ENCODE data around the gene FBN1. TPM values are rescaled to one million over a fixed set of nuclear protein-coding genes. Genes with fewer than 3 reads are reported as not detected.

The FBN1 gene
- total and polyA plus RNA-seq, 10 of the 15 experiments (the other 5 are each of a cell fraction or from before 2014, with no cell fraction given) = 2.2 to 15.3 (median 7.0) TPM

DNA sequence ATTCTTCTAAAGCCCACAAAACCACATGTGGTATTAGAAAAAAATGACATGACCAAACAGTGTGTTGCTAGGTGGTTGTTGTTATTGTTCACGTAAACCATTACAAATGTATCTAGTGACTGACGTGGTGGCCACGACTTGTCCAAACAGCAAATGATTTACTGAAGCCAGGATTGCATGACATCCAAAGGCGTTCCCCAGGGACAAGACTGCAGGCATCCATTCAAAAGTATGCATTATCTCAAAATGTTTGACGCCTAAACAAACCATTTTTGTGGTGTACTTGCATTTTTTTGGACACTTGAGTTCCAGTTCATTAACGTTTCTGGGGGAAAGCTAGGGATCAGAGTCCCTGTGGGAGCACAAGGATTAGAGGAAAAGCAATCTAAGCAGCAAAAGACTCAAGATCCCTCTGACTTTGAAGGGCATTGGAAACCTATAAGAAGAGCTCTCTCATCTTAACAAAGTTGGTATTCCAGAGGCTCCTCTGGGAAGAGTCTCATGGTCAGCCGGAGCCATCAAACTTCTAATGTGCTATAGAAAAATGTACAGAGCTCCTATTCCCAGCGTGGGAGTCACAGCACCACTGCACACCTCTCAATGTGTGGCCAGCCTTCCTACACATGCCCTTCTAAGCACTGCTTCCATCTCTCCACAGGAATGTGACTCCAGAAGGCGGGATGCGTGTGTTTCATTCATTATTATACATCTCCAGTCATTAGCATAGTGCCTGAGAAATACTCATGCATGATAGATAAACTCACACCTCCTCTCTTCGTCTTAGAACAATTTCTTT lies 62.9 kb downstream of the FBN1 start:
- ChIA-PET SMC1A (ENCODE audit: uncharacterized antibody, unreplicated experiment) (no interaction called here), POLR2A (no interaction called here), CTCF (interaction anchor here (1.1 kb wide), 1 partner anchor 10 kb away, joined by 3 read pairs; no protein-coding TSS in a partner anchor), RAD21 (ENCODE audit: unreplicated experiment) (no interaction called here)
- Histone ChIP-seq H3K79me2 (ENCODE audit: control insufficient read depth, insufficient read depth, low read length) (no peaks in the 10 kb centered on the region), H4K20me1 (ENCODE audit: control insufficient read depth, insufficient read depth) (no peaks in the 10 kb centered on the region), H3K4me3 (no peak overlapping the region), H3K4me1 (ENCODE audit: control insufficient read depth, insufficient read depth, low read length) (no peaks in the 10 kb centered on the region), H3K4me2 (ENCODE audit: control insufficient read depth, insufficient read depth) (no peak overlapping the region), H2AFZ (ENCODE audit: control insufficient read depth, low read depth, low read length) (no peak overlapping the region), H3K27me3 (replicated peaks in 1 of 2; ENCODE audit: control insufficient read depth in 2 of 2, insufficient read depth in 2 of 2, low read length in 1 of 2) (no peaks in the 10 kb centered on the region), H3K27ac (ENCODE audit: control insufficient read depth, insufficient read depth) (no peak overlapping the region), H3K9me3 (replicated peaks; ENCODE audit: control insufficient read depth, insufficient read depth, low read length) (no peaks in the 10 kb centered on the region), H3K36me3 (ENCODE audit: control insufficient read depth in 2 of 2, insufficient read depth in 2 of 2, low read length in 1 of 2) (no peaks in the 10 kb centered on the region), H3K9ac (ENCODE audit: control insufficient read depth, insufficient read depth, low read length) (no peak overlapping the region)
- TF ChIP-seq, protein P1, sequence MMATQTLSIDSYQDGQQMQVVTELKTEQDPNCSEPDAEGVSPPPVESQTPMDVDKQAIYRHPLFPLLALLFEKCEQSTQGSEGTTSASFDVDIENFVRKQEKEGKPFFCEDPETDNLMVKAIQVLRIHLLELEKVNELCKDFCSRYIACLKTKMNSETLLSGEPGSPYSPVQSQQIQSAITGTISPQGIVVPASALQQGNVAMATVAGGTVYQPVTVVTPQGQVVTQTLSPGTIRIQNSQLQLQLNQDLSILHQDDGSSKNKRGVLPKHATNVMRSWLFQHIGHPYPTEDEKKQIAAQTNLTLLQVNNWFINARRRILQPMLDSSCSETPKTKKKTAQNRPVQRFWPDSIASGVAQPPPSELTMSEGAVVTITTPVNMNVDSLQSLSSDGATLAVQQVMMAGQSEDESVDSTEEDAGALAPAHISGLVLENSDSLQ (IDR thresholded peaks at IDR 0.05) = peak; percentile 39; the same call in 1 of the 2 replicates
- TF ChIP-seq ATF7 (IDR thresholded peaks at IDR 0.05; ENCODE audit: low read depth) (peak; percentile 24; the same call in 1 of the 2 replicates), IKZF2 (IDR thresholded peaks at IDR 0.05) (peak in 1 of 2 experiments; percentile 16; a peak in 1 of 4 replicates), MEF2B (IDR thresholded peaks at IDR 0.05; ENCODE audit: partially characterized antibody, poor library complexity, severe bottlenecking) (peak; percentile 38), PAX8 (IDR thresholded peaks at IDR 0.05) (no peak)
- intact Hi-C loops (cut with micrococcal nuclease; ENCODE audit: unreplicated experiment) = no loop called here
- FAIRE-seq = no peak
- ATAC-seq = peak; percentile 40; the same call in 1 of the 3 replicates
- DNase-seq (ENCODE audit: low read depth, low spot score) = no peak
- no TSS peak for BruUV-seq (replicated peaks)
- WGBS (ENCODE audit: insufficient coverage, insufficient replicate concordance, low lambda C conversion rate, missing lambda C conversion rate) = 86% methylated on average over 11 of the region's 11 CpGs
- in situ Hi-C loops (cut with MboI) = no loop called here
